ENCODE results near the gene LAMB4. TPM values are rescaled to one million over a fixed set of nuclear protein-coding genes. Genes with fewer than 3 reads are reported as not detected.

LAMB4 gene
- total RNA-seq, 1 experiment from 2014 or later: 0.13 TPM

DNA sequence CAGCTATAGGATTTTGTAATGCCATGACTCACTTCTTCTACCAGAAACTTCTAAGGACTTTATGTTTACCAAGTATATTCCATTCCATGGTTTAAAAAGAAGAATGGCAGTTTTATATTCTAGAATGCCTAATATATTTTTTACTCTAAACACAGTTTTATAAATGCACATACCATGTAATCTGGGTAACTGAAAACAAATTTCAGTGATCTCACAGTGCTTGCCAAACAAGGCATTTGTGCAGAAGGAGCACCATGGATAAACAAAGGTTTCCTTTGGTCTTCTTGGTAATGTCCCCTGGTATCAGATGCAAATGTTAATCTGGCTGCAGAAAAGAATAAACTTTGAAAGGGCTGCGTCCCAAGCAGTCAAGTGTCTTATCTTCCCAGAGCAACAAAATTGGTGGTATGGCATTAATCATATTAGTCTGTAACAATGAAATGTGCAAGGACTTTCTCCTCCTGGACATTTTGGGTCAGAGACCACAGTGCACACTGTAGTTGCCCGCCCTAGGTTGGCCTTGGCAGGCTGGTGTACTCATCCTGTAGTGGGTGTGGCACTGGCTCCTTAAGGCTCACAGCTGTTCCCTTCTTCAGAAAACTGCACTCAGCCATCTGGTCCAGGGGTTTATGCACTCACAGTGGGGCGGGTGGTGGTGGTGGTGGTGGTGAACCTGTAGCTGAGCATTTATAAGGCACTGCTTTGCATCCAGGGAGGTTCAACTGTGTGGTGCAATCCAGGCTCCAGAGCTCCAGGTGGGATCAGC lies 56.7 kb downstream of the LAMB4 start:
- no peak for DNase-seq (ENCODE audit: low read depth in 1 of 2, low spot score in 2 of 2)
- no peak overlapping the region for H3K27ac ChIP-seq
- no peak overlapping the region for H3K4me3 ChIP-seq
- H3K27me3 ChIP-seq (replicated peaks): no peaks in the 10 kb centered on the region
- H3K9me3 ChIP-seq (replicated peaks): no peaks in the 10 kb centered on the region
- peaks cover 6% of the 10 kb centered on the region for H3K4me1 ChIP-seq (replicated peaks)
- no peaks in the 10 kb centered on the region for H3K36me3 ChIP-seq

DNA sequence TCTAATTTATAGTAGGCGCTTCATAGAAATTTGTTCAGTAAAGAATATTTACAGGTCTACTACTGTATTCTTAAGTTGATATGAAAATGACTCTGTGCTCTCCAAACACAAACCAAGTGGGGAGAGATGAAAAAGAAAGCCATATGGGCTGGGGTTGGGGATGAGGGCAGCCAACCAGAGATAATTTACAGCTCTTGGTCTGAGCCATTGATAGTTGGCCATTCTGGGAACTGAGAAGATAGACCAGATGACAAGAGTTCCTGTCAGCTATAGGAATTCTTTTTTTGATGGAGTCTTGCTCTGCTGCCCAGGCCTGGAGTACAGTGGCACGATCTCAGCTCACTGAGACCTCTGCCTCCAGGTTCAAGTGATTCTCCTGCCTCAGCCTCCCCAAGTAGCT lies 57.4 kb downstream of the LAMB4 start:
- H3K27ac ChIP-seq: no peak overlapping the region
- no peak for DNase-seq (ENCODE audit: low read depth in 1 of 2, low spot score in 2 of 2)

DNA sequence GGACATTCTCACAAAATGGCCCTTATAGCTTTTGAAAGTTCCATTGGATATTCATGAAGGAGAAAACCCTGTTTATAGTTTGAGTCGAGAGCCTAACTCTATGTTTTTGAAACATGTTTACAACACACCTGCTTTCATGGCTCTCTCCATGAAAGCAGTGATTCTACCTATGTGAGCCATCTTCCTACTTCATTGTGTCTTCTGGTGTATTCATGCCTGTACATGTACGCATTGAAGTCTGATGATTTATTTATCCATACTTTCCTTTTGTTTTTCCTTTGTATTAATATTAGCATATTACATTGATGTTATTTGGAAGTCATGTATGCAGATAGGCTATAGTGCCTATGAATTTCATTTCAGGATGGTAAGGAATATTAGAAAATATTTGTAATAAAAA lies 58.0 kb downstream of the LAMB4 start:
- Histone ChIP-seq H3K27ac (no peak overlapping the region), H3K9me3 (replicated peaks) (no peaks in the 10 kb centered on the region), H3K4me3 (no peak overlapping the region), H3K27me3 (replicated peaks) (no peaks in the 10 kb centered on the region), H3K36me3 (no peaks in the 10 kb centered on the region), H3K4me1 (replicated peaks) (no peaks in the 10 kb centered on the region)
- DNase-seq (ENCODE audit: low read depth in 1 of 2, low spot score in 2 of 2): no peak

More for the DNA sequence above, 57.4 kb downstream of the LAMB4 start:
- Histone ChIP-seq H3K4me1 (replicated peaks) (no peaks in the 10 kb centered on the region; the same call in 1 of the 2 replicates), H3K9me3 (replicated peaks) (no peaks in the 10 kb centered on the region), H3K27me3 (replicated peaks) (no peaks in the 10 kb centered on the region), H3K36me3 (no peaks in the 10 kb centered on the region), H3K4me3 (no peak overlapping the region)

DNA sequence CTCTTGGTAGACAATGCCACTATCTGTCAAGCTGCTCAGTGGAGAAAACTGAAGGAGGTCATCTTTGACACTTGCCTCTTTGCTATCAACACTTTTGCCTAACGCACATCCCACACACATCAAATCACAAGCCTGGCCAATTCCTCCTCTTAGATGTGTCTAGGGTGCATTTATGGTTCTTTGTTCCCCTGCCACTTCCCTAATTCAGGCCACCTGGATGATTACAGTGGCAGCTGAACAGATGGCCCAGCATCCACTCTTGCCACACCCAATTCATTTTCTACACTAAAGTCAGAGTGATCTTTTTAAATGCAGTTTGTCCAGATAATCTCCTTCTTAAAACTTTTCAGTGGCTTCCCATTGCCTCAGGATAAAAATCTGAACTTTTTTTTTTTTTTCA lies 58.6 kb downstream of the LAMB4 start:
- Histone ChIP-seq H3K27ac (no peak overlapping the region), H3K9me3 (replicated peaks) (no peaks in the 10 kb centered on the region), H3K36me3 (no peaks in the 10 kb centered on the region), H3K4me1 (replicated peaks) (peaks cover under 1% of the 10 kb centered on the region), H3K4me3 (no peak overlapping the region), H3K27me3 (replicated peaks) (no peaks in the 10 kb centered on the region)
- DNase-seq (ENCODE audit: low read depth in 1 of 2, low spot score in 2 of 2): no peak

DNA sequence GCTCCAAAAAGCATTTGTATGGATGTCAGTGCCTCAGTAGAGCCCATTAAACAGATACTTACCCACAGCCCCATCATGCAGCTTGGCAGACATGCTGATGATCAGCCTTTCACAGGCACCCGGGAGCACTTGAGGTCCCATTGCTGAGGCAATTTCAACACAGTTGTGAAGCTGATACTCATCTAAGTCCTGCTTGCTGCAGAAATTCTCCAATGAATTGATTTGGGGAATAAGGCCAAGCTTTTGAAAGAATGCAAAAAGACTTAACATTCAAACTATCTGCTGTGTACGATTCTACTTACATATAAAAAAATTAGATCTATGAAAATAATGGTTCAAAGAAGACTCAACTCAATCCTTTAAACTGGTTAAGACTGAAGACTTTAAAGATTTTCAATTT lies 60.5 kb downstream of the LAMB4 start:
- Histone ChIP-seq H3K4me3 (no peak overlapping the region), H3K27me3 (replicated peaks) (no peaks in the 10 kb centered on the region), H3K27ac (no peak overlapping the region), H3K4me1 (replicated peaks) (peaks cover 4% of the 10 kb centered on the region), H3K36me3 (no peaks in the 10 kb centered on the region), H3K9me3 (replicated peaks) (no peaks in the 10 kb centered on the region)
- no peak for DNase-seq (ENCODE audit: low read depth in 1 of 2, low spot score in 2 of 2)

DNA sequence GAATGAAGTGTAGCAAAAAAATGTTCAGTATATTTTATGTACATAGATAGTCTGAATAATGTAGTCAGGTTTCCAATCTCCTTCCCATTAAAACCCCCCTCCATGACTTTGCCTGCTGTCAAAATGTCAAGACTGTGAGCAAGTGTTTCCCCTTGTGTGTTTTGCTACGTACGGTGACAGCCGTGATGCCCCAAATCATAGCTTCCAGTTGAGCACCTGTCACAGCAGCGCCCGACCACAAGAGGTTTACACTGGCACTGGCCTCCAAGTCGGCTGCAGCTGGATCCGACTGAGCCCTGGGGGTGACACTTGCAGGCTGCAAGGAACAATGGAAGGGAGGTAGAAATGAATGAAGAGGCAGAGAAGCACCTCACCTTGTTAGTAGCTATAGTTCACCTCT lies 62.3 kb downstream of the LAMB4 start:
- Histone ChIP-seq H3K27ac (no peak overlapping the region), H3K4me1 (replicated peaks) (peaks cover 4% of the 10 kb centered on the region)
- no peak for DNase-seq (ENCODE audit: low read depth in 1 of 2, low spot score in 2 of 2)

DNA sequence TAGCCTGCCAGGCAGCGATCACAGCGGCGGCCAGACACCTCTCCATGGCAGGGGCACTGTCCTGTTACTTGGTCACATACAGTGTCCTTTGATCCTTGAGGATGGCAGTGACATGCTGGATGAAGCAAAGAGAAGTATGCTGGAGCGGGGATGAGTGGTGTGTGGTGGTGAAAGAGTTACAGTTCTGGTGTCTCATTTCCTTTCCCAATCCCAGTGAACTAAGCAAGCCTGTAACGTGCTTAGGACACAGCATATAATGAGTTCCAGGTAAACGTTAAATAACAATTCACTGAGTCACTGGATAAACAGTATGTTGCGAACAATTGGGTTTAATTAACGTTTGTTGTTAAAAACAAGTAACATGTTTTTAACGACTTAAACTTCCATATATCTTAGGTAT lies 63.7 kb downstream of the LAMB4 start:
- no peak overlapping the region for H3K4me3 ChIP-seq
- no peaks in the 10 kb centered on the region for H3K27me3 ChIP-seq (replicated peaks)
- no peaks in the 10 kb centered on the region for H3K36me3 ChIP-seq
- no peak for DNase-seq (ENCODE audit: low read depth in 1 of 2, low spot score in 2 of 2)
- peaks cover 4% of the 10 kb centered on the region for H3K4me1 ChIP-seq (replicated peaks)
- H3K9me3 ChIP-seq (replicated peaks): no peaks in the 10 kb centered on the region
- no peak overlapping the region for H3K27ac ChIP-seq

More for the DNA sequence above, 62.3 kb downstream of the LAMB4 start:
- no peaks in the 10 kb centered on the region for H3K27me3 ChIP-seq (replicated peaks)
- H3K36me3 ChIP-seq: no peaks in the 10 kb centered on the region
- H3K9me3 ChIP-seq (replicated peaks): no peaks in the 10 kb centered on the region
- no peak overlapping the region for H3K4me3 ChIP-seq

DNA sequence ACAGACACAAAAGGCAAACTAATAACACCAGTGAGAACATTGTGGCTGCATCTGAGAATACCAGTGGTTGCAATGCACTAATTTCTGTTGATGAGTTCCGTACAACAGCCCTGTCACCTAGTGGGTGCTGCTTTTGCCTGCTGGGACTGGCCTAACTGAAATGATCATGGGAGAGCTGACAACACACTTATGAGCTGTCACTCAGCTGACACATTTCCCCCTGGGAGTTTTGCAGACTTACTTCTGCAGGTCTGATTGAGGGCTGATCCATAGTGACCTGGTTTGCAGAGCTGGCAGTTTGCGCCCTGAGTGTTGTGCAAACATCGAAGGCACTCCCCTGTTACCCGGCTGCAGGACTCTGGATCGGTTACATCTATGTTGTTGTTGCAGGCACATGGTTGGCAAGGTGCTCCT lies 66.6 kb downstream of the LAMB4 start:
- H3K36me3 ChIP-seq: no peaks in the 10 kb centered on the region
- no peaks in the 10 kb centered on the region for H3K9me3 ChIP-seq (replicated peaks)
- no peak overlapping the region for H3K4me3 ChIP-seq
- peaks cover 4% of the 10 kb centered on the region for H3K4me1 ChIP-seq (replicated peaks)
- H3K27me3 ChIP-seq (replicated peaks): no peaks in the 10 kb centered on the region
- H3K27ac ChIP-seq: no peak overlapping the region
- no peak for DNase-seq (ENCODE audit: low read depth in 1 of 2, low spot score in 2 of 2)

DNA sequence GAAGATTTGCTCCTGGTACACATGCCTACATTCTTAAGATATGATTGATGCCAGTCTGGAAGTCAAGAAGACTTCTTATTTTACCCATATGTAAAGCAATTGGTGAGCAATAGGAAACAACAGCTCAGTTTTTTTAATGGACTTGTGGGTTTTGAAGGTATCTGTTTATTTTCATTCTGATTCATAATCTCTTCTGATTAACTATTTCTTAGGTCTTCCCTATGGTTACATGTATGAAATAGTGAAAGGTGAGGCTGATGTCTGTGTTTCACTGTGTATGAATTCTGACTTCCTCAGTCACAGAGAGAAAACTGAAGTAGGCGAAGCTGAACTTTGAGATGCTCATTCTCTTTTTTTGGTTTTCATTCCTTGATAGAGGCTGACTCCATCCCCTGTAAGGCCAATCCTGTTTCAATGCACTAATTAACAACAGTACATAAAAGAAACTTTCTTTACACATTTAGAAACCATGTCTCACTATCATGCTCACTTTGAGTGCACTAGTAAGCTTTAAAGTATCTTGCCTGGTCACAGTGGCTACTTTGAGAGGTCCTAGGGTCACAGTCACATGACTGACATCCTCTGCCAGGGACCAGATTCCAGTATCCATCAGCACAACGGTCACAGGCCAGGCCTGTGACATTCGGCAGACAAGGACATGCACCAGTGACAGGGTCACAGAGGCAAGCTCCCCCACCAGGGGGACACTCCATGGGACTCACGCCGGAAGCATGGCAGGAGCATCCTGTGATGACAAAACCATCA lies 67.7 kb downstream of the LAMB4 start:
- Histone ChIP-seq H3K9me3 (replicated peaks) (no peaks in the 10 kb centered on the region), H3K27ac (no peak overlapping the region), H3K4me3 (no peak overlapping the region), H3K27me3 (replicated peaks) (no peaks in the 10 kb centered on the region), H3K4me1 (replicated peaks) (peaks cover 4% of the 10 kb centered on the region), H3K36me3 (no peaks in the 10 kb centered on the region)
- DNase-seq (ENCODE audit: low read depth in 1 of 2, low spot score in 2 of 2): no peak

DNA sequence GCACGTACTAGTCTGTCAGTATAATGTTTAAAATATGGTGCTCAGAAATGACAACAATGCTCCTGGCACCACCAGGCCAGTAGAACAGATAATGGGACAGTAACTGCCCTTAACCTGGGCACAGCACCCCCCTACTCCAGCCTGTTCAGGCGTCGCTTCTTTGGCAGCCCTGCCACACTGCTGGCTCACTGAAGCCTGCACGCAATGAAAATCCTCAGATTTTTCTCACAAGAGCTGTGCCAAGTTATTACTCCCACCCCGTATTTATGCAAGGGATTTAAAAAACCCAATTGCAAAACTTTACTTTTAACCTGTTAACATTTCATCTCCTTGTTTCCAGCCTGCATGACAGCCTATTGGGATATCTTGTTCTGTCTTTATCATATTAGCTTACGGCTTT lies 70.6 kb downstream of the LAMB4 start:
- no peaks in the 10 kb centered on the region for H3K36me3 ChIP-seq
- no peak overlapping the region for H3K27ac ChIP-seq
- H3K27me3 ChIP-seq (replicated peaks): no peaks in the 10 kb centered on the region
- no peaks in the 10 kb centered on the region for H3K4me1 ChIP-seq (replicated peaks)
- DNase-seq (ENCODE audit: low read depth in 1 of 2, low spot score in 2 of 2): no peak
- H3K9me3 ChIP-seq (replicated peaks): no peaks in the 10 kb centered on the region
- H3K4me3 ChIP-seq: no peak overlapping the region

DNA sequence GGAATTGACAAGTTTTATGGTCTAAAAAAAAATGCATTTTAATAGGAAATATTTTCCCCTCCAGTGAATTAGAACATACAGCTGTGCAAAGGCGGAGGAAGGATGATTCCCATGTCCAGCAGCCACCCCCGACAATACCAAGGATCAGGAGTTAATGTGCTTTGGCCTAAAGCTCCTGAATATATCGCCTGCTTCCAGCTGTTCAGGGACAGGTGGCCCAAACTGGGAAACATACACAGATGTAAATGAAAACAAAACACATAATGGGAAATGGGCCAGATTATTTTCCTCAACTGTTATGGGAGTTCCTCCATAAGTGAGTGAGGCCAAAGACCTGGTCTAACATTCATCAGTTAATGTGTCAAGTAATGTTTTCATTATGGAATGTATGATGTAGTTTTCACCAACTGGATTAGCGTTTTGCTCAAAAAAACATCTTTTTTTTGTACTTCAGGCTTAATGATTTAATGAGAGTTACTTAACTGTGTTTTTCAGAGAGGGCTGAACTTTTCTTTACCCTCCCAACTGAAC lies 72.1 kb downstream of the LAMB4 start:
- no peak overlapping the region for H3K27ac ChIP-seq
- no peak overlapping the region for H3K4me3 ChIP-seq
- no peaks in the 10 kb centered on the region for H3K27me3 ChIP-seq (replicated peaks)
- DNase-seq (ENCODE audit: low read depth in 1 of 2, low spot score in 2 of 2): no peak
- H3K9me3 ChIP-seq (replicated peaks): no peaks in the 10 kb centered on the region
- H3K36me3 ChIP-seq: no peaks in the 10 kb centered on the region
- H3K4me1 ChIP-seq (replicated peaks): no peaks in the 10 kb centered on the region

DNA sequence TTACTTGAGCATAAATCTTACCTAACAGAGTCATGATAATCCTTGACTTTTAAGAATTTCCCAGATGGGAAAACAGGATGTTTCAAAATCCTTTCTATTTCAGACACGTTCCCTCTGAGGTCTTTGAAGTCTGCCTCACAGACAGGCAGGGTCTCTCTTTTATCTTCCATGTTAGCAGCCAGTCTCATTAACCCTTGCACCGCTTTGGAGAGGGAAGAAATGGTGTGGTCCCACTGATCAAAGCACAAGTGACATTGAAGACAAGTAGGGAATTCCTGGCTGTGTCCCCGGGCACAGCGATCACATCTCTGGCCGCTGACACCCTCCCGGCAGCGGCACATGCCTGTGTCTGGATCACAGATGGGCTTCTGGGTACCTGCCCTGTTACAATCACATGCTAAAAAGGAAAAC lies 74.5 kb downstream of the LAMB4 start:
- no peak for DNase-seq (ENCODE audit: low read depth in 1 of 2, low spot score in 2 of 2)
- H3K4me3 ChIP-seq: no peak overlapping the region
- H3K4me1 ChIP-seq (replicated peaks): no peaks in the 10 kb centered on the region
- H3K27ac ChIP-seq: no peak overlapping the region
- no peaks in the 10 kb centered on the region for H3K36me3 ChIP-seq
- H3K27me3 ChIP-seq (replicated peaks): no peaks in the 10 kb centered on the region
- no peaks in the 10 kb centered on the region for H3K9me3 ChIP-seq (replicated peaks)

DNA sequence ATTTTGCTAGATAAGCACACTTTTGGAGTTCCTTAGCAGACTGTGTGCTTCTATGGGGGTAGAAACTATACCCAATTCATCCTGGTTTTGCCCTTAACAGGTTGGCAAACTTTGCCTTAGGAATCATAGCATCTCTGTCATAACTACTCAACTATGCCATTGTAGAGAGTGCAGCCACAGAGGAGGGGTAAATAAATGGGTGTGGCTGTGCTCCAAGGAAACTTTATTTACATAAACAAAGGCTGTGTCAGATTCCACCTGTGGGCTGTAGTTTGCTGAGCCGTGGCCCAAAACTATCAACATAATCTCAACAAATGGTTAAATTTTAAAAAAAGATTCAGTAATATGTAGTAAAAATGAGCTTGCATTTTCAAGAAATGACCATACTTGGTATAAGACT lies 75.6 kb downstream of the LAMB4 start:
- no peaks in the 10 kb centered on the region for H3K27me3 ChIP-seq (replicated peaks)
- no peak overlapping the region for H3K4me3 ChIP-seq
- no peaks in the 10 kb centered on the region for H3K36me3 ChIP-seq
- no peaks in the 10 kb centered on the region for H3K9me3 ChIP-seq (replicated peaks)
- DNase-seq (ENCODE audit: low read depth in 1 of 2, low spot score in 2 of 2): no peak
- no peaks in the 10 kb centered on the region for H3K4me1 ChIP-seq (replicated peaks)
- H3K27ac ChIP-seq: no peak overlapping the region

DNA sequence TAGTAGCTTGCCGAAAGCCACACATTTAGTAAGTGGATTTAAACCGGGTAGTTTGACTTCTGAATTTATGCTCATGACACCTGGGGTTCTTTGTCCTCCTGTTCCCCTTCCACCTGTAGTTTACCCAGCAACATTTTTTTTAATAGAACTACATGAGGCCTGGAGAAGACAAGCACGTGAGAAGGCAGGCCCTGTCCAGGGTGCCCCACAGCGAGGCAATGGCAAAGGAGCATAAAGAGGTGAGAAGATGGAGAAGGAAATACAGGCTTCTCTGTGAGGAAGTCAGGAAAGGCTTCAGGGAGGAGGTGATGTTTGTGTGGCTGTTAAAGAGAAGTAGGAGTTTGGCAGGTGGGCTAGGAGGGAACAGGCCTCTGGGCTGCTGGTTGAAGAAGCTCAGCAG lies 76.9 kb downstream of the LAMB4 start:
- H3K4me1 ChIP-seq (replicated peaks): no peaks in the 10 kb centered on the region

More for the DNA sequence above, 76.9 kb downstream of the LAMB4 start:
- H3K9me3 ChIP-seq (replicated peaks): no peaks in the 10 kb centered on the region
- H3K27me3 ChIP-seq (replicated peaks): no peaks in the 10 kb centered on the region
- no peaks in the 10 kb centered on the region for H3K36me3 ChIP-seq
- H3K4me3 ChIP-seq: no peak overlapping the region
- DNase-seq (ENCODE audit: low read depth in 1 of 2, low spot score in 2 of 2): no peak
- no peak overlapping the region for H3K27ac ChIP-seq

Data from SJSA1 (cell line).